Psoas muscle (tissue), 8 donors: ENCODE data around the gene ADAMTS2. TPM values are rescaled to one million over a fixed set of nuclear protein-coding genes. Genes with fewer than 3 reads are reported as not detected.
"Not testable (repeated sequence)": the region's sequence is repeated elsewhere in the genome, so short reads cannot be mapped to it uniquely, and the experiment has no call there.

Source experiments
- ATAC-seq, 4 donors: fragments of 200-7000 bp; cut with Tn5 transposase; one replicate each; pipeline ENCODE4 v1.9.1; 2020; ENCODE audit warnings: moderate library complexity in 3 of 4, mild to moderate bottlenecking in 2 of 4
- DNase-seq, 2 donors: peaks; one replicate each; pipeline ENCODE4 v3.0.0-alpha.2; 2020
- H3K27ac ChIP-seq: fragments of 200-600 bp; one replicate; pipeline ENCODE4 v1.8.0; 2022
- H3K27me3 ChIP-seq, 3 donors: fragments of 200-600 bp in 1 of 3; one replicate each; pipeline versions ENCODE4 v1.6.1 to v1.8.0; 2013 to 2022; ENCODE audit warnings: low read length in 2 of 3, mild to moderate bottlenecking in 2 of 3, moderate library complexity in 1 of 3; ENCODE audit not compliant: insufficient read depth in 3 of 3
- H3K36me3 ChIP-seq, 2 donors: fragments of 200-600 bp in 1 of 2; one replicate each; pipeline versions ENCODE4 v1.6.1 to v1.8.0; 2013 to 2022; ENCODE audit warnings: low read depth in 1 of 2, mild to moderate bottlenecking in 1 of 2, moderate library complexity in 1 of 2; ENCODE audit not compliant: insufficient read depth in 1 of 2
- H3K4me1 ChIP-seq: fragments of 200-600 bp; one replicate; pipeline ENCODE4 v1.8.0; 2022
- H3K4me3 ChIP-seq: fragments of 200-600 bp; one replicate; pipeline ENCODE4 v1.8.0; 2022; ENCODE audit warnings: mild to moderate bottlenecking
- H3K9me3 ChIP-seq: fragments of 200-600 bp; one replicate; pipeline ENCODE4 v1.8.0; 2022
- WGBS, 3 donors: extraction: QIAGEN DNeasy Blood & Tissue Kit; methylation state at CpG; one replicate each; pipeline versions ENCODE4 v1.1.6 to v1.1.7; 2013; 5-methylcytosine and 5-hydroxymethylcytosine counted together
- intact Hi-C, 2 donors: fragments of 100-400 bp; cut with DNase I; formaldehyde crosslinking; loops; one replicate each; pipeline versions ENCODE4 v1.11.0 to v1.14.2; 2022
- polyA plus RNA-seq, 3 donors: library from polyadenylated mRNA; stranded (reverse); fragments of 200-250 nt; gene quantifications; one replicate each; pipeline ENCODE4 v1.2.3, GENCODE V29; 2013
- total RNA-seq, 4 donors: library from RNA; stranded (reverse); fragmentation: NEBNext Ultra II Directional in 2 of 4; extraction: Animal tissue kit (Norgen Biotek cat#: 25700) in 2 of 4; gene quantifications; one replicate each; pipeline versions ENCODE4 v1.2.1 to v1.2.4, GENCODE V29; 2021 to 2023
- TF ChIP-seq, protein P1 (sequence below): fragments of 200-600 bp; IDR thresholded peaks from one replicate; pipeline ENCODE4 v1.8.0; 2022; ENCODE audit warnings: antibody characterized with exemption
- donor health status: healthy with polysubstance abuse.
- donor health status: DM: no; HTN: no; CAD: no; lungs with moderate emphysema.
- donor health status: Bipolar disorder and iron deficiency.
- donor health status: healthy.
- donor health status: DM: yes; HTN: yes; CAD: no.
- donor health status: DM: no; HTN: no; CAD: no.
- donor health status: DM: no; HTN: no; CAD: no.
- donor health status: DM: yes; HTN: yes; CAD: no.

The ADAMTS2 gene
- total and polyA plus RNA-seq, 7 donors, result 0.83 to 3.7 (median 2.0) TPM

DNA sequence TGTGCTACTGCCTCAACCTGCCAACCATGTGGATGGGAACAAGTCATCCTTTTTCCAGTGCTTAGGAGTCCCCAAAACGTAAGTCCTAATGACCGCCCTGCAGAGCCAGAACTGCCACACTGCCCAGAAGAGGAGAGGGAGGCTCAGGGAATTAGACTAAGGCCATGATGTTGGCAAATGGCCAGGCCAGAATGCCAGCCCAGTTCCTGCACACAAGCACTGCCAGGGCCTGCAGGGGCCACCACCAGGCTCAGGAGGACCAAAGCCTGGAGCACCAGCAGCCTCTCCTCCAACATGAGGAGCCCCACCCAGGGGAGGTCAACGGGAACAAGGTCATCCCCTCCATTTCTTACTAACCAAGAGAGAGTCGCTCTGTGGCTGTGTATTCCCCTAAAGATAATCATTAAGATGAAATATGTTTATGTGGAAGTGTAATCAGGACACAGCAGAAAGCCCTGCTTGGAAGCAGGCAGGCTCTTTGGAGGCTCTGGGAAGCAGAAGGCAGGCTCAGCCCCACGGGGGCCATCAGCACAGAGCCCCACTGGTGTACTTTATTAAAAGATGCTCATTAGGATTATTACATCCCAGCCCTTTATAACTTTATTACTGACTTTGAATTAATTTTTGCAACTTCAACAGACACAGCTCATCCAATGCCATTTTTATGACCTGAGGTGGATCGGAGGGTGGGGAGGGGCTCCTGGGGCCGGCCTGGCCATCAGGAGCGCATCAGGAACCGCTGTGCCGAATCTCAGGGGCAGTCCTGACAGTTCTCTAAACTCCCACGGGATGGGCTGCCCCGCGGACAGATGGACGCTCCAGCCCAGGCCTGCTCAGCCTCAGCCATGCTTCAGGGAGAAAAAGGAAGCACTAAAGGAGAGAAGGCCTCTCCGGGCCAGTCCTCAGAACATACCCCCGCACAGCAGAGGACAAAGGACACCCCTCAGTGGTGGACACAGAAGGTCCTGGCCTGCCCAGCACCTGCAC lies 127.0 kb downstream of the ADAMTS2 start:
- DNase-seq, result no peak
- no peak overlapping the region for H3K27ac ChIP-seq
- no peak for ATAC-seq

DNA sequence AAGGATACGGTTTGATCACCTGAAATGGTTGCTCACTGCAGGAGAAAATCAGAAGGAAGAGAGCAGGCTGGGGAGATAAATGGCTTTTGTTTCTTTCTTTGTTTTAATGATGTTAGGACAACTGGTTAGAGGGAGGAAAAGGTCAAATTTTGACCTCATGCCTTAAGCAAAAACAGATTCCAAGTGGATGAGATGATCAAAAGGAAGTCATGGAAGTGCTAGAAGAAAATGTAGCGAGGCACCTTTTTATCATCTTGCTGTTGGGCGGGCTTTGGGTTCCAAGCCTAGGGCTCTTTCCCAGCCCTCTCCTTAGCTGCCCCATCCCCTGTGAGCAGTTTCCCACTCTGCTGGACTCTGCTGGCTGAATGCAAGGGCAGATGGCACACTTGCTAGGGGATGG lies 127.9 kb downstream of the ADAMTS2 start:
- H3K27ac ChIP-seq, result no peak overlapping the region
- TF ChIP-seq, protein P1, sequence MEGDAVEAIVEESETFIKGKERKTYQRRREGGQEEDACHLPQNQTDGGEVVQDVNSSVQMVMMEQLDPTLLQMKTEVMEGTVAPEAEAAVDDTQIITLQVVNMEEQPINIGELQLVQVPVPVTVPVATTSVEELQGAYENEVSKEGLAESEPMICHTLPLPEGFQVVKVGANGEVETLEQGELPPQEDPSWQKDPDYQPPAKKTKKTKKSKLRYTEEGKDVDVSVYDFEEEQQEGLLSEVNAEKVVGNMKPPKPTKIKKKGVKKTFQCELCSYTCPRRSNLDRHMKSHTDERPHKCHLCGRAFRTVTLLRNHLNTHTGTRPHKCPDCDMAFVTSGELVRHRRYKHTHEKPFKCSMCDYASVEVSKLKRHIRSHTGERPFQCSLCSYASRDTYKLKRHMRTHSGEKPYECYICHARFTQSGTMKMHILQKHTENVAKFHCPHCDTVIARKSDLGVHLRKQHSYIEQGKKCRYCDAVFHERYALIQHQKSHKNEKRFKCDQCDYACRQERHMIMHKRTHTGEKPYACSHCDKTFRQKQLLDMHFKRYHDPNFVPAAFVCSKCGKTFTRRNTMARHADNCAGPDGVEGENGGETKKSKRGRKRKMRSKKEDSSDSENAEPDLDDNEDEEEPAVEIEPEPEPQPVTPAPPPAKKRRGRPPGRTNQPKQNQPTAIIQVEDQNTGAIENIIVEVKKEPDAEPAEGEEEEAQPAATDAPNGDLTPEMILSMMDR, result no peak
- H3K4me3 ChIP-seq, result no peak overlapping the region
- no peak for DNase-seq
- WGBS, 3 donors, result 62 to 90% (median 83%) methylated on average over 3 of the region's 3 CpGs
- intact Hi-C loops, result no loop called here
- no peak for ATAC-seq
- H3K36me3 ChIP-seq, result no peaks in the 10 kb centered on the region
- no peaks in the 10 kb centered on the region for H3K9me3 ChIP-seq
- no peaks in the 10 kb centered on the region for H3K27me3 ChIP-seq
- no peaks in the 10 kb centered on the region for H3K4me1 ChIP-seq

More for the DNA sequence above, 127.0 kb downstream of the ADAMTS2 start:
- TF ChIP-seq, protein P1, result no peak
- Histone ChIP-seq H3K4me3 (no peak overlapping the region), H3K27me3 (no peaks in the 10 kb centered on the region), H3K9me3 (no peaks in the 10 kb centered on the region), H3K4me1 (no peaks in the 10 kb centered on the region), H3K36me3 (no peaks in the 10 kb centered on the region)
- 69 to 76% (median 74%) methylated on average over 16 of the region's 16 CpGs for WGBS, 3 donors
- intact Hi-C loops, result no loop called here

DNA sequence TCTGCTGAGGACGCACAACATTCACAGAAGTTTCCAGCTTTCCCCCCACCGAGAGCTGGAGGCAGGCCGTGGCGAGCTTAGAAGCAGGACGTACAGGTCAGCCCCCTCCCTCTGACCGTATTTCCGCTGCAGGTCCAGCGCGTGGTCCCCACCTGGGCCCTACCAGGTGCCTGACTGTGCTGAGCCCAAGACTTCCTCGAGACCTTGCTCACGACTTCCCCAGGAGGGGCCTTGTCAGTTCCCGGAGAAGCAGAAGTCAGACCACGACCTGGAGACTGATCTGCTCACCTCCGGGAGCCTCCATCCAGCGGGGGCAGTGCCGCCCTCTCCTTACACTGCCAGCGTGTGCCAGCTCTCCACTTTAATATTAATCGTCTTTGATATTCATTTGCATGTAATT lies 128.9 kb downstream of the ADAMTS2 start:
- DNase-seq, H3K36me3 ChIP-seq, H3K4me3 ChIP-seq, H3K4me1 ChIP-seq, ATAC-seq, H3K9me3 ChIP-seq, H3K27me3 ChIP-seq, H3K27ac ChIP-seq, intact Hi-C loops: not testable (repeated sequence)
- 85 to 95% (median 91%) methylated on average over 14 to 18 of the region's 18 CpGs for WGBS, 3 donors

DNA sequence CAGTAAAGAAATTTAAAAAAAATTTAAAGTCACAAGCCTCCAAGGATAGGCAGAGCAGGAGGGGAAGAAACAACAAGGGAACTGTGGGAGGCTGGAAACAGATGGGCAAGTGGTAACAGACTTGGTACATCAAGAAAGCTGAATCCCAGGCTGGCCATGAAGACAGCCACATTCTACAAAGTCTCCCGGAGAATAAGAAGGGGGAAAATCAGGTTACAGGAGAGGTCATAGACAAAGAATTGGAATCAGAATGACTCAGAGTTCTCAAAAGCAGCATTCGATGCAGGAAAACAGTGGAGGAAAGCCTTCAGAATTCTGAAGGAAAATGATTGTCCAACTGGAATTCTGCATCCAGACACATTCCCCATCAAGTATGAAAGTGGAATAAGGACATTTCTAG lies 129.7 kb downstream of the ADAMTS2 start:
- TF ChIP-seq, protein P1, result no peak
- Histone ChIP-seq H3K27me3 (no peaks in the 10 kb centered on the region), H3K27ac (no peak overlapping the region), H3K4me3 (no peak overlapping the region), H3K36me3 (no peaks in the 10 kb centered on the region), H3K4me1 (no peaks in the 10 kb centered on the region), H3K9me3 (no peaks in the 10 kb centered on the region)
- intact Hi-C loops, result no loop called here
- ATAC-seq, result no peak
- 54 to 71% (median 65%) methylated on average over 2 of the region's 2 CpGs for WGBS, 3 donors
- no peak for DNase-seq

DNA sequence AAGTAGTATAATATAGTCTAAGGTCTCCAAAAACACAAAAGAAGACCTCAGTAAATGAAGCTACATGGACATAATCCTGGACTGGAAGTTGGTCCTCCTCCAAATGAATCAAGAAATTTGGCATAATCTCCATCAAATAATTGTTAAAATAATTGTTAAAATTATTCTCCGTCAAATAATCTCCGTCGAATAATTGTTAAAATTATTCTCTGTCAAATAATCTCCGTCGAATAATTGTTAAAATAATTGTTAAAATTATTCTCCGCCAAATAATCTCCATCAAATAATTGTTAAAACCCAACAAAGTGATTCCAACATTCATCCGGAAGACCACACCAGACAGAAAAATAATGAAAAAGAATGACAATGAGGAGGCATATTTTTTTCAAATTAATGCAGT lies 130.6 kb downstream of the ADAMTS2 start:
- Histone ChIP-seq H3K27me3 (no peaks in the 10 kb centered on the region), H3K27ac (no peak overlapping the region), H3K4me1 (no peaks in the 10 kb centered on the region), H3K36me3 (no peaks in the 10 kb centered on the region), H3K9me3 (no peaks in the 10 kb centered on the region), H3K4me3 (no peak overlapping the region)
- TF ChIP-seq, protein P1, result no peak
- WGBS, 3 donors, result 93 to 97% (median 93%) methylated on average over 7 of the region's 7 CpGs
- ATAC-seq (no peak), DNase-seq (no peak)
- intact Hi-C loops, result no loop called here
